ENCODE results near the gene SPATA31C2. TPM values are rescaled to one million over a fixed set of nuclear protein-coding genes. Genes with fewer than 3 reads are reported as not detected.

The SPATA31C2 gene
- total RNA-seq, 1 experiment from 2014 or later, result not detected

DNA sequence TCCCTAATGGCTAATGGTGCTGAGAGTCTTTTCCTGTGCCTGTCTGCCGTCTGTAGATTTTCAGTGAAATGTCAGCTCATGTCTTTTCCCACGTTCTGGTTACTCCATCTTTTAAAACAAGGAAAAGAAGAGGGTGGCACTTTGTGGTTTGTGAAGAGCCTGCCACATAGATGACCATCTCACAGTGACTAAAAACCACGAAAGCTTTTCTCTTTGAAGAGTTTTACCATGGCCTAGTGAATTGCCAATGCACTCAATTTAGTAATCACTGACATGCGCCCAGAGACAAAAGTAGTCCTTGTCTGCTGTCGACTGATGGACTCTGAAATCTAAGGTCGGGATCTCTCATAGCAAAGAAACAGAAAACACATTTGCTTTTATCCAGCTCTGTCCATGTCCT lies 50.4 kb downstream of the SPATA31C2 start:
- no peak overlapping the region for H3K27ac ChIP-seq (ENCODE audit: low read depth, low read length)
- no peak overlapping the region for H2AFZ ChIP-seq (ENCODE audit: low read depth, low read length, poor library complexity, severe bottlenecking)
- intact Hi-C loops (cut with micrococcal nuclease), result no loop called here
- CTCF ChIA-PET, result interaction anchor here (0.8 kb wide), 1 partner anchor 11 kb away, joined by 3 read pairs; no protein-coding TSS in a partner anchor
- no peaks in the 10 kb centered on the region for H3K79me2 ChIP-seq (ENCODE audit: insufficient read depth, low read length)
- ATAC-seq, result no peak
- no peaks in the 10 kb centered on the region for H3K27me3 ChIP-seq (ENCODE audit: insufficient read depth, low read length)
- no peaks in the 10 kb centered on the region for H4K20me1 ChIP-seq (ENCODE audit: insufficient read depth)
- no peaks in the 10 kb centered on the region for H3K9me3 ChIP-seq (ENCODE audit: control insufficient read depth in 1 of 2, insufficient read depth in 1 of 2, low read depth in 1 of 2, low read length in 2 of 2)
- H3K4me3 ChIP-seq (replicated peaks in 1 of 2; ENCODE audit: low read depth in 1 of 2, low read length in 2 of 2), result no peak overlapping the region
- no peak overlapping the region for H3K9ac ChIP-seq (ENCODE audit: low read length)
- no peaks in the 10 kb centered on the region for H3K4me1 ChIP-seq (ENCODE audit: control insufficient read depth in 1 of 2, insufficient read depth in 2 of 2, low read length in 2 of 2)
- no peak for DNase-seq (ENCODE audit: low read depth, low spot score)
- H3K9me2 ChIP-seq (ENCODE audit: insufficient read depth), result no peaks in the 10 kb centered on the region
- POLR2A ChIA-PET, result interaction anchor here (1.0 kb wide), 1 partner anchor 12 kb away, joined by 3 read pairs; no protein-coding TSS in a partner anchor
- RAD21 ChIA-PET (ENCODE audit: low non-redundant PET in 1 of 2, low total read pairs in 2 of 2, uncharacterized antibody in 2 of 2, unreplicated experiment in 2 of 2), result no interaction called here
- no TSS peak for BruUV-seq (replicated peaks)
- no peaks in the 10 kb centered on the region for H3K36me3 ChIP-seq (ENCODE audit: control insufficient read depth in 1 of 2, insufficient read depth in 2 of 2, low read length in 2 of 2)
- no peak overlapping the region for H3K4me2 ChIP-seq (ENCODE audit: low read length)
- TF ChIP-seq JUND (IDR thresholded peaks at IDR 0.05), result no peak
- no peak for TF ChIP-seq ZNF274 (IDR thresholded peaks at IDR 0.05; ENCODE audit: low read depth, low read length)

DNA sequence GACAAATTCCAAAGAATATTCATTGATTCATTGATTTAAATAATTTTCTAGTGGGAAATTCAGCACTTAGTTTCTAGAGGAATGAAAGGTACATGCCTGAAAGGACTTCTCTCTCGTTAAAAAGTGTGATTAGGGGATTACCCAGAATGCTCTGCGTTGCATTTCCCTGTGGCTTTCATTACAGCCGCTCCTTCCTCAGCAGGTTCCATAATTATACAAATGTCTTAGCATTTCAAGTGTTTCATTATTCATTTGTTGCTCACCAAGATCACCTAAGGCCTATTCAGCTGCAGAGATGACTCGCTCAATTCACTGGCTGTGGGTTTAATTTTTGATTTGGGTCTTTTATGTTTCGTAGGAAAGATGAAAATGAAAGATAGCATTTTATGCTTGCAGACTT lies 52.8 kb downstream of the SPATA31C2 start:
- CTCF ChIA-PET, result no interaction called here

More for the DNA sequence above, 52.8 kb downstream of the SPATA31C2 start:
- H3K79me2 ChIP-seq (ENCODE audit: insufficient read depth, low read length), result no peaks in the 10 kb centered on the region
- ChIA-PET RAD21 (ENCODE audit: low non-redundant PET in 1 of 2, low total read pairs in 2 of 2, uncharacterized antibody in 2 of 2, unreplicated experiment in 2 of 2) (no interaction called here), POLR2A (no interaction called here)
- H3K9me2 ChIP-seq (ENCODE audit: insufficient read depth), result no peaks in the 10 kb centered on the region
- no TSS peak for BruUV-seq (replicated peaks)
- H4K20me1 ChIP-seq (ENCODE audit: insufficient read depth), result no peaks in the 10 kb centered on the region
- TF ChIP-seq SIN3A (IDR thresholded peaks at IDR 0.05; ENCODE audit: low read depth) (no peak), YY1 (IDR thresholded peaks at IDR 0.05; ENCODE audit: extremely low read depth, insufficient replicate concordance, low read depth, low read length) (no peak), SRF (IDR thresholded peaks at IDR 0.05; ENCODE audit: low read depth) (no peak)
- TF ChIP-seq, protein P1, sequence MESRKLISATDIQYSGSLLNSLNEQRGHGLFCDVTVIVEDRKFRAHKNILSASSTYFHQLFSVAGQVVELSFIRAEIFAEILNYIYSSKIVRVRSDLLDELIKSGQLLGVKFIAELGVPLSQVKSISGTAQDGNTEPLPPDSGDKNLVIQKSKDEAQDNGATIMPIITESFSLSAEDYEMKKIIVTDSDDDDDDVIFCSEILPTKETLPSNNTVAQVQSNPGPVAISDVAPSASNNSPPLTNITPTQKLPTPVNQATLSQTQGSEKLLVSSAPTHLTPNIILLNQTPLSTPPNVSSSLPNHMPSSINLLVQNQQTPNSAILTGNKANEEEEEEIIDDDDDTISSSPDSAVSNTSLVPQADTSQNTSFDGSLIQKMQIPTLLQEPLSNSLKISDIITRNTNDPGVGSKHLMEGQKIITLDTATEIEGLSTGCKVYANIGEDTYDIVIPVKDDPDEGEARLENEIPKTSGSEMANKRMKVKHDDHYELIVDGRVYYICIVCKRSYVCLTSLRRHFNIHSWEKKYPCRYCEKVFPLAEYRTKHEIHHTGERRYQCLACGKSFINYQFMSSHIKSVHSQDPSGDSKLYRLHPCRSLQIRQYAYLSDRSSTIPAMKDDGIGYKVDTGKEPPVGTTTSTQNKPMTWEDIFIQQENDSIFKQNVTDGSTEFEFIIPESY (IDR thresholded peaks at IDR 0.05; ENCODE audit: extremely low read depth, insufficient replicate concordance, low read length), result no peak
- H3K4me1 ChIP-seq (ENCODE audit: control insufficient read depth in 1 of 2, insufficient read depth in 2 of 2, low read length in 2 of 2), result no peaks in the 10 kb centered on the region
- no peak overlapping the region for H3K27ac ChIP-seq (ENCODE audit: low read depth, low read length)
- intact Hi-C loops (cut with micrococcal nuclease), result no loop called here
- no peaks in the 10 kb centered on the region for H3K9me3 ChIP-seq (ENCODE audit: control insufficient read depth in 1 of 2, insufficient read depth in 1 of 2, low read depth in 1 of 2, low read length in 2 of 2)
- no peak for DNase-seq (ENCODE audit: low read depth, low spot score)
- H3K36me3 ChIP-seq (ENCODE audit: control insufficient read depth in 1 of 2, insufficient read depth in 2 of 2, low read length in 2 of 2), result no peaks in the 10 kb centered on the region
- H3K9ac ChIP-seq (ENCODE audit: low read length), result no peak overlapping the region
- H3K4me3 ChIP-seq (replicated peaks in 1 of 2; ENCODE audit: low read depth in 1 of 2, low read length in 2 of 2), result no peak overlapping the region
- ATAC-seq, result no peak
- H3K27me3 ChIP-seq (ENCODE audit: insufficient read depth, low read length), result no peaks in the 10 kb centered on the region
- H3K4me2 ChIP-seq (ENCODE audit: low read length), result no peak overlapping the region
- no peak overlapping the region for H2AFZ ChIP-seq (ENCODE audit: low read depth, low read length, poor library complexity, severe bottlenecking)
